HEK293 (cell line): ENCODE data around the gene PCNX4.

Experiments used
- CTCF ChIA-PET: fragments of 350-600 bp; formaldehyde crosslinking; extraction: SDS; loops from one replicate; lab custom pipeline; 2021; ENCODE audit warnings: antibody characterized with exemption; lab: Yijun Ruan, JAX
- POLR2A ChIA-PET: fragments of 300-600 bp; formaldehyde crosslinking; extraction: SDS; loops from one replicate; lab custom pipeline; 2020; ENCODE audit warnings: antibody characterized with exemption, inconsistent platforms; lab: Yijun Ruan, JAX
- H3K27ac ChIP-seq: fragments of 200-500 bp; sonication (Bioruptor generic); 2 replicates; pipeline ENCODE4 v1.5.1; 2014; ENCODE audit warnings: low read depth, low read length, control low read depth, inconsistent platforms; ENCODE audit errors: extremely low read depth
- H3K36me3 ChIP-seq, 2 experiments: fragments of 200-500 bp in 1 of 2; sonication (Bioruptor generic) in 1 of 2; 1 replicate in 1 of 2; 2 replicates in 1 of 2; pipeline ENCODE4 v1.5.1; 2014 to 2017; ENCODE audit warnings: inconsistent platforms in 2 of 2, low read length in 2 of 2; ENCODE audit not compliant: control insufficient read depth in 2 of 2, insufficient read depth in 1 of 2
- H3K4me1 ChIP-seq: fragments of 200-500 bp; sonication (Bioruptor generic); 2 replicates; pipeline ENCODE4 v1.5.1; 2014; ENCODE audit warnings: mild to moderate bottlenecking, low read length, inconsistent platforms; ENCODE audit not compliant: control insufficient read depth, insufficient read depth
- H3K4me3 ChIP-seq: 2 replicates; pipeline ENCODE4 v1.5.1; 2011; ENCODE audit warnings: low read depth, mild to moderate bottlenecking, control low read depth, low read length, moderate library complexity
- H3K9me3 ChIP-seq: fragments of 200-500 bp; sonication (Bioruptor generic); 2 replicates; pipeline ENCODE4 v1.5.1; 2014; ENCODE audit warnings: low read depth, low read length, inconsistent platforms; ENCODE audit not compliant: control insufficient read depth, insufficient read depth
- BCL11A ChIP-seq: fragments of 450-650 bp; formaldehyde crosslinking; IDR thresholded peaks from 2 replicates; pipeline ENCODE4 v1.5.1; 2016; ENCODE audit warnings: low read depth, missing biosample characterization, missing genetic modification characterization
- CTCF ChIP-seq: fragments of 450-650 bp; formaldehyde crosslinking; IDR thresholded peaks from 2 replicates; pipeline ENCODE4 v1.5.1; 2016; ENCODE audit warnings: missing biosample characterization, missing genetic modification characterization
- GLIS1 ChIP-seq: fragments of 450-650 bp; formaldehyde crosslinking; IDR thresholded peaks from 2 replicates; pipeline ENCODE4 v1.5.1; 2016; ENCODE audit warnings: missing biosample characterization, missing genetic modification characterization
- GLIS2 ChIP-seq: fragments of 450-650 bp; formaldehyde crosslinking; IDR thresholded peaks from 2 replicates; pipeline ENCODE4 v1.5.1; 2016; ENCODE audit warnings: missing biosample characterization, missing genetic modification characterization
- HOXC10 ChIP-seq: sonication (generic); formaldehyde crosslinking; IDR thresholded peaks from 2 replicates; pipeline ENCODE4 v1.8.1; 2023; ENCODE audit warnings: mild to moderate bottlenecking, missing genetic modification reagents
- INSM2 ChIP-seq: fragments of 450-650 bp; formaldehyde crosslinking; IDR thresholded peaks from 2 replicates; pipeline ENCODE4 v1.5.1; 2016; ENCODE audit warnings: missing biosample characterization, missing genetic modification characterization
- REPIN1 ChIP-seq: fragments of 450-650 bp; formaldehyde crosslinking; IDR thresholded peaks from 2 replicates; pipeline ENCODE4 v1.5.1; 2017; ENCODE audit warnings: missing biosample characterization, missing genetic modification characterization, low read depth
- REST ChIP-seq: fragments of 450-650 bp; formaldehyde crosslinking; IDR thresholded peaks from 2 replicates; pipeline ENCODE4 v1.5.1; 2016; ENCODE audit warnings: missing biosample characterization, missing genetic modification characterization
- SCRT1 ChIP-seq: fragments of 450-650 bp; formaldehyde crosslinking; IDR thresholded peaks from 2 replicates; pipeline ENCODE4 v1.5.1; 2016; ENCODE audit warnings: missing biosample characterization, missing genetic modification characterization, borderline replicate concordance
- TCF7L2 ChIP-seq: IDR thresholded peaks from 2 replicates; pipeline ENCODE4 v1.6.1; 2011; ENCODE audit warnings: low read depth, mild to moderate bottlenecking, inconsistent platforms, low read length, moderate library complexity, borderline replicate concordance
- ZBTB17 ChIP-seq: fragments of 450-650 bp; formaldehyde crosslinking; IDR thresholded peaks from 2 replicates; pipeline ENCODE4 v1.5.1; 2016; ENCODE audit warnings: missing biosample characterization, missing genetic modification characterization
- ZBTB7A ChIP-seq: fragments of 450-650 bp; formaldehyde crosslinking; IDR thresholded peaks from 2 replicates; pipeline ENCODE4 v1.5.1; 2016; ENCODE audit warnings: low read depth, missing biosample characterization, missing genetic modification characterization
- ZNF121 ChIP-seq: fragments of 450-650 bp; formaldehyde crosslinking; IDR thresholded peaks from 2 replicates; pipeline ENCODE4 v1.5.1; 2016; ENCODE audit warnings: missing biosample characterization, missing genetic modification characterization
- ZNF132 ChIP-seq: fragments of 450-650 bp; formaldehyde crosslinking; IDR thresholded peaks from 2 replicates; pipeline ENCODE4 v1.5.1; 2017; ENCODE audit warnings: missing biosample characterization, missing genetic modification characterization, borderline replicate concordance
- ZNF146 ChIP-seq: fragments of 450-650 bp; formaldehyde crosslinking; IDR thresholded peaks from 2 replicates; pipeline ENCODE4 v1.5.1; 2016; ENCODE audit warnings: missing biosample characterization, missing genetic modification characterization
- ZNF169 ChIP-seq: fragments of 450-650 bp; formaldehyde crosslinking; IDR thresholded peaks from 2 replicates; pipeline ENCODE4 v1.5.1; 2016; ENCODE audit warnings: missing biosample characterization, missing genetic modification characterization
- ZNF202 ChIP-seq: fragments of 450-650 bp; formaldehyde crosslinking; IDR thresholded peaks from 2 replicates; pipeline ENCODE4 v1.5.1; 2016; ENCODE audit warnings: missing biosample characterization, missing genetic modification characterization, borderline replicate concordance
- ZNF221 ChIP-seq: fragments of 450-650 bp; formaldehyde crosslinking; IDR thresholded peaks from 2 replicates; pipeline ENCODE4 v1.5.1; 2017; ENCODE audit warnings: missing biosample characterization, missing genetic modification characterization, borderline replicate concordance
- ZNF274 ChIP-seq, 2 experiments: fragments of 200-500 bp in 1 of 2; fragments of 450-650 bp in 1 of 2; sonication (Bioruptor generic) in 1 of 2; formaldehyde crosslinking in 1 of 2; IDR thresholded peaks; 2 replicates each; pipeline versions ENCODE4 v1.5.1 to v1.6.1; 2014 to 2016; ENCODE audit warnings: borderline replicate concordance in 1 of 2, inconsistent platforms in 1 of 2, low read length in 1 of 2, missing biosample characterization in 1 of 2, missing genetic modification characterization in 1 of 2
- ZNF302 ChIP-seq: fragments of 450-650 bp; formaldehyde crosslinking; IDR thresholded peaks from 2 replicates; pipeline ENCODE4 v1.5.1; 2016; ENCODE audit warnings: missing biosample characterization, missing genetic modification characterization, low read depth
- ZNF354C ChIP-seq: fragments of 450-650 bp; formaldehyde crosslinking; IDR thresholded peaks from 2 replicates; pipeline ENCODE4 v1.5.1; 2016; ENCODE audit warnings: missing biosample characterization, missing genetic modification characterization, low read depth, borderline replicate concordance
- ZNF366 ChIP-seq: fragments of 450-650 bp; formaldehyde crosslinking; conservative IDR thresholded peaks from 2 replicates; pipeline ENCODE4 v1.5.1; 2016; ENCODE audit warnings: missing biosample characterization, missing genetic modification characterization
- ZNF645 ChIP-seq: fragments of 450-650 bp; formaldehyde crosslinking; IDR thresholded peaks from 2 replicates; pipeline ENCODE4; 2016; ENCODE audit warnings: missing biosample characterization, missing genetic modification characterization
- ZNF692 ChIP-seq: fragments of 450-650 bp; formaldehyde crosslinking; IDR thresholded peaks from 2 replicates; pipeline ENCODE4 v1.5.1; 2016; ENCODE audit warnings: missing biosample characterization, missing genetic modification characterization
- ZSCAN23 ChIP-seq: fragments of 450-650 bp; formaldehyde crosslinking; IDR thresholded peaks from 2 replicates; pipeline ENCODE4 v1.5.1; 2016; ENCODE audit warnings: missing biosample characterization, missing genetic modification characterization

The PCNX4 gene

GRCh38 chr14:60079723-60080122 lies 12.0 kb upstream of the PCNX4 start (continued):
- TF ChIP-seq INSM2 (tag by site-specific recombination) = no peak
- TF ChIP-seq BCL11A (tag by site-specific recombination) = no peak

GRCh38 chr14:60085085-60085484 lies 6.6 kb upstream of the PCNX4 start:
- Histone ChIP-seq H3K36me3 (no peaks in the 10 kb centered on the region), H3K27ac (no peak overlapping the region), H3K4me1 (no peaks in the 10 kb centered on the region; the same call in 1 of the 2 replicates), H3K9me3 (no peaks in the 10 kb centered on the region), H3K4me3 (no peak overlapping the region)
- TF ChIP-seq TCF7L2 (no peak), ZNF221 (no peak), ZNF121 (tag by site-specific recombination) (no peak), REST (no peak), HOXC10 (CRISPR knock-in tag) (no peak), GLIS2 (tag by site-specific recombination) (no peak), SCRT1 (tag by site-specific recombination) (no peak), REPIN1 (no peak), ZNF366 (tag by site-specific recombination) (no peak)
- POLR2A ChIA-PET = no interaction called here
- CTCF ChIA-PET = no interaction called here

- Histone ChIP-seq H3K36me3 (no peaks in the 10 kb centered on the region), H3K27ac (no peak overlapping the region), H3K4me1 (peaks cover 3% of the 10 kb centered on the region), H3K4me3 (no peak overlapping the region), H3K9me3 (no peaks in the 10 kb centered on the region)
- ChIA-PET CTCF (interaction anchor here (0.8 kb wide), 1 partner anchor 99 kb away, joined by 3 read pairs; no protein-coding TSS in a partner anchor), POLR2A (no interaction called here)
- TF ChIP-seq ZBTB17 (no peak), ZNF146 (no peak), ZSCAN23 (tag by site-specific recombination) (no peak), ZNF302 (tag by site-specific recombination) (no peak), ZNF202 (tag by site-specific recombination) (no peak), GLIS1 (no peak), ZNF274 (IDR thresholded peaks at IDR 0.05; ENCODE audit: low read length) (no peak), ZNF274 (tag by site-specific recombination; IDR thresholded peaks at IDR 0.05; ENCODE audit: borderline replicate concordance) (no peak), ZNF169 (tag by site-specific recombination) (no peak), ZNF645 (tag by site-specific recombination) (no peak), ZBTB7A (no peak), CTCF (tag by site-specific recombination) (no peak), ZNF132 (tag by site-specific recombination) (no peak), ZNF692 (no peak), ZNF354C (tag by site-specific recombination) (no peak)
These were observed 6.0 kb upstream of the PCNX4 start for GRCh38 chr14:60085693-60086092.
